Panc1 (cell line): ENCODE results near the gene PAK6. TPM values are rescaled to one million over a fixed set of nuclear protein-coding genes. Genes with fewer than 3 reads are reported as not detected.

Experiments used
- ATAC-seq: fragments of 200-7000 bp; cut with Tn5 transposase; 2 replicates; pipeline ENCODE4 v1.9.1; 2020; ENCODE audit warnings: mild to moderate bottlenecking, moderate library complexity
- BruUV-seq: library from RNA; stranded (reverse); fragments of 400-500 nt; replicated peaks from 2 replicates; lab custom pipeline; 2021; lab: Mats Ljungman, UMichigan
- CTCF ChIA-PET: fragments of 300-600 bp; sonication (Branson Sonifier 250); formaldehyde crosslinking; loops from one replicate; lab custom pipeline; 2022; ENCODE audit warnings: antibody characterized with exemption; lab: Charles Lee
- POLR2A ChIA-PET: fragments of 300-600 bp; sonication (Branson Sonifier 250); formaldehyde crosslinking; loops from one replicate; lab custom pipeline; 2022; ENCODE audit warnings: antibody characterized with exemption; lab: Charles Lee
- DNase-seq: peaks from one replicate; pipeline ENCODE4 v3.0.0-alpha.2; 2010; ENCODE audit warnings: low read depth, low spot score
- H3K27ac ChIP-seq: 2 replicates; pipeline ENCODE4 v1.5.1; 2011; ENCODE audit warnings: mild to moderate bottlenecking, low read length, inconsistent platforms
- H3K27me3 ChIP-seq: fragments of 200-500 bp; sonication (Bioruptor generic); 2 replicates; pipeline ENCODE4 v1.6.0; 2014; ENCODE audit warnings: low read length, inconsistent platforms; ENCODE audit not compliant: control insufficient read depth, insufficient read depth
- H3K36me3 ChIP-seq: fragments of 200-500 bp; sonication (Bioruptor generic); 2 replicates; pipeline ENCODE4 v1.5.1; 2014; ENCODE audit warnings: inconsistent platforms, mild to moderate bottlenecking, low read length, moderate library complexity; ENCODE audit not compliant: control insufficient read depth, insufficient read depth
- H3K4me1 ChIP-seq: 2 replicates; pipeline ENCODE4 v1.5.1; 2011; ENCODE audit warnings: inconsistent platforms, mild to moderate bottlenecking, low read length, moderate library complexity; ENCODE audit not compliant: control insufficient read depth, insufficient read depth
- H3K4me3 ChIP-seq, 2 experiments: 2 replicates each; pipeline ENCODE4 v1.5.1; 2011 to 2012; ENCODE audit warnings: low read depth in 2 of 2, low read length in 2 of 2, mild to moderate bottlenecking in 2 of 2, inconsistent platforms in 1 of 2, moderate library complexity in 1 of 2
- H3K9me3 ChIP-seq: fragments of 200-500 bp; sonication (Bioruptor generic); 2 replicates; pipeline ENCODE4 v1.5.1; 2014; ENCODE audit warnings: low read depth, mild to moderate bottlenecking, inconsistent platforms, low read length, moderate library complexity; ENCODE audit not compliant: control insufficient read depth, insufficient read depth
- POLR2AphosphoS5 ChIP-seq: IDR thresholded peaks from 2 replicates; pipeline ENCODE4 v1.6.1; 2012; ENCODE audit warnings: mild to moderate bottlenecking, low read depth, low read length, moderate library complexity
- SIN3A ChIP-seq: IDR thresholded peaks from 2 replicates; pipeline ENCODE4 v1.6.1; 2012; ENCODE audit warnings: low read depth, mild to moderate bottlenecking, low read length, moderate library complexity, borderline replicate concordance; ENCODE audit not compliant: insufficient read depth
- TCF7L2 ChIP-seq: IDR thresholded peaks from 2 replicates; pipeline ENCODE4 v1.6.1; 2011; ENCODE audit warnings: mild to moderate bottlenecking, low read depth, low read length, inconsistent platforms
- in situ Hi-C: cut with HindIII; loops from 2 replicates; pipeline ENCODE4 v1.10.0; 2016; ENCODE audit warnings: low sequenced_read_pairs, low pct_unique_long_range_greater_than_20kb
- intact Hi-C: fragments of 100-400 bp; cut with micrococcal nuclease; formaldehyde crosslinking; loops from one replicate; pipeline ENCODE4 v1.10.0; 2022; ENCODE audit not compliant: unreplicated experiment
- total RNA-seq: library from RNA; stranded (reverse); gene quantifications from one replicate; pipeline ENCODE4 v1.2.1, GENCODE V29; 2021; ENCODE audit not compliant: unreplicated experiment
- TF ChIP-seq, protein P1 (sequence below), 2 experiments: IDR thresholded peaks; 2 replicates each; pipeline ENCODE4 v1.6.1; 2011 to 2012; ENCODE audit warnings: low read depth in 2 of 2, control low read depth in 1 of 2, low read length in 1 of 2, mild to moderate bottlenecking in 1 of 2, moderate library complexity in 1 of 2; ENCODE audit not compliant: insufficient read depth in 1 of 2
- TF ChIP-seq, protein P2 (sequence below): fragments of 450-650 bp; IDR thresholded peaks from 2 replicates; pipeline ENCODE4 v1.5.1; 2017; ENCODE audit warnings: mild to moderate bottlenecking

The PAK6 gene
- total RNA-seq, 1 experiment from 2014 or later, result 6.3 TPM

DNA sequence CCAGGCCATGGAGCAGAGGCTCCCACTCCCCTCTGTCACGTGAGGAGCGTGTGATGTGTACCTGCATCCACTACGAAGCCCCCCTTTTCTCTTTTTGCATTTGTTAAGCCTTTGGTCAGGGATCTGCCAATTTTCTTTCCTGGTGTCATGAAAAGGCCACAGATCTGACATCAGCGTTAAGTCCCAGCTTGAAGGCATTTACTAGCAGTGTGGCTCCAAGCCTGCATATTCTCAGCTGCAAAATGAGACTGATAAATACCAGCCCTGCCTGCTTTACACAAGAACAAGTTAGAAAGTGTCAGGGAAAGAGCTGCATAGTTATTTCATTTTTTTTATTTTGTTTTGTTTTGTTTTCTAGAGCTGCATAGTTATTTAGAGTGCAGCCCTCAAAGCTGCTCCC lies 46.3 kb downstream of the PAK6 start:
- no peaks in the 10 kb centered on the region for H3K9me3 ChIP-seq
- CTCF ChIA-PET, result interaction anchor here (0.6 to 1.3 kb wide), 4 partner anchors 9 to 304 kb away, joined by 3 to 4 read pairs (median 4); no protein-coding TSS in a partner anchor
- no peaks in the 10 kb centered on the region for H3K27me3 ChIP-seq
- no TSS peak for BruUV-seq
- DNase-seq (no peak), ATAC-seq (no peak)
- in situ Hi-C loops (no loop called here), intact Hi-C loops (no loop called here)
- TF ChIP-seq, protein P1, sequence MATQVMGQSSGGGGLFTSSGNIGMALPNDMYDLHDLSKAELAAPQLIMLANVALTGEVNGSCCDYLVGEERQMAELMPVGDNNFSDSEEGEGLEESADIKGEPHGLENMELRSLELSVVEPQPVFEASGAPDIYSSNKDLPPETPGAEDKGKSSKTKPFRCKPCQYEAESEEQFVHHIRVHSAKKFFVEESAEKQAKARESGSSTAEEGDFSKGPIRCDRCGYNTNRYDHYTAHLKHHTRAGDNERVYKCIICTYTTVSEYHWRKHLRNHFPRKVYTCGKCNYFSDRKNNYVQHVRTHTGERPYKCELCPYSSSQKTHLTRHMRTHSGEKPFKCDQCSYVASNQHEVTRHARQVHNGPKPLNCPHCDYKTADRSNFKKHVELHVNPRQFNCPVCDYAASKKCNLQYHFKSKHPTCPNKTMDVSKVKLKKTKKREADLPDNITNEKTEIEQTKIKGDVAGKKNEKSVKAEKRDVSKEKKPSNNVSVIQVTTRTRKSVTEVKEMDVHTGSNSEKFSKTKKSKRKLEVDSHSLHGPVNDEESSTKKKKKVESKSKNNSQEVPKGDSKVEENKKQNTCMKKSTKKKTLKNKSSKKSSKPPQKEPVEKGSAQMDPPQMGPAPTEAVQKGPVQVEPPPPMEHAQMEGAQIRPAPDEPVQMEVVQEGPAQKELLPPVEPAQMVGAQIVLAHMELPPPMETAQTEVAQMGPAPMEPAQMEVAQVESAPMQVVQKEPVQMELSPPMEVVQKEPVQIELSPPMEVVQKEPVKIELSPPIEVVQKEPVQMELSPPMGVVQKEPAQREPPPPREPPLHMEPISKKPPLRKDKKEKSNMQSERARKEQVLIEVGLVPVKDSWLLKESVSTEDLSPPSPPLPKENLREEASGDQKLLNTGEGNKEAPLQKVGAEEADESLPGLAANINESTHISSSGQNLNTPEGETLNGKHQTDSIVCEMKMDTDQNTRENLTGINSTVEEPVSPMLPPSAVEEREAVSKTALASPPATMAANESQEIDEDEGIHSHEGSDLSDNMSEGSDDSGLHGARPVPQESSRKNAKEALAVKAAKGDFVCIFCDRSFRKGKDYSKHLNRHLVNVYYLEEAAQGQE (IDR thresholded peaks at IDR 0.05; ENCODE audit: insufficient read depth in 1 of 2, low read depth in 2 of 2, low read length in 1 of 2), result no peak
- TF ChIP-seq TCF7L2 (no peak), POLR2AphosphoS5 (no peak), SIN3A (no peak)
- TF ChIP-seq, protein P2, sequence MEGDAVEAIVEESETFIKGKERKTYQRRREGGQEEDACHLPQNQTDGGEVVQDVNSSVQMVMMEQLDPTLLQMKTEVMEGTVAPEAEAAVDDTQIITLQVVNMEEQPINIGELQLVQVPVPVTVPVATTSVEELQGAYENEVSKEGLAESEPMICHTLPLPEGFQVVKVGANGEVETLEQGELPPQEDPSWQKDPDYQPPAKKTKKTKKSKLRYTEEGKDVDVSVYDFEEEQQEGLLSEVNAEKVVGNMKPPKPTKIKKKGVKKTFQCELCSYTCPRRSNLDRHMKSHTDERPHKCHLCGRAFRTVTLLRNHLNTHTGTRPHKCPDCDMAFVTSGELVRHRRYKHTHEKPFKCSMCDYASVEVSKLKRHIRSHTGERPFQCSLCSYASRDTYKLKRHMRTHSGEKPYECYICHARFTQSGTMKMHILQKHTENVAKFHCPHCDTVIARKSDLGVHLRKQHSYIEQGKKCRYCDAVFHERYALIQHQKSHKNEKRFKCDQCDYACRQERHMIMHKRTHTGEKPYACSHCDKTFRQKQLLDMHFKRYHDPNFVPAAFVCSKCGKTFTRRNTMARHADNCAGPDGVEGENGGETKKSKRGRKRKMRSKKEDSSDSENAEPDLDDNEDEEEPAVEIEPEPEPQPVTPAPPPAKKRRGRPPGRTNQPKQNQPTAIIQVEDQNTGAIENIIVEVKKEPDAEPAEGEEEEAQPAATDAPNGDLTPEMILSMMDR, result no peak
- no peak overlapping the region for H3K27ac ChIP-seq
- no peaks in the 10 kb centered on the region for H3K36me3 ChIP-seq
- no peak overlapping the region for H3K4me3 ChIP-seq
- peaks cover 16% of the 10 kb centered on the region; the same call in 1 of the 2 replicates for H3K4me1 ChIP-seq
- POLR2A ChIA-PET, result interaction anchor here (0.6 kb wide), 1 partner anchor 452 kb away, joined by 3 read pairs; no protein-coding TSS in a partner anchor

DNA sequence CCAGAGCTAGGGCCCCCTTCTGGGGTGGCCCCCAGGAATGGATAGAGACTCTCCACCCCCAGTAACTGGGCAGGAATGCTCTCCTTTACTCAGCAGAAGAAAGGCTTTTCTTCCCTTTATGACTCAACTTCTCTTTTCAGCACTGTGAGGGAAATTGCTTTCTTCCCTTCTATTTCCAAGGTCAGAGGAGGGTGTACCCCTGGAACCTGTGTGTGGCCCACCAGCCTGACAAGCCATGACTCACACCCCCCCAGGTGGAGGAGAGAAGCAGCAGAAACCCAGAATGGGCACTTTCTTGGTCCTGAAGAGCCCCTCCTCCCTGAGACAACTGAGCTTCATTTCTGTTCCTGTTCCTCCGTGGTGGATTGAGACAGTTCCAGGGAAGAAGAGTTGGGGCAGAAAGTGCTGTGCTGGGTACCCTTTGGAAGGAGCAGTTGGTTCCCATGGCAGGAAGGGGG lies 46.7 kb downstream of the PAK6 start:
- ATAC-seq (no peak), DNase-seq (no peak)
- intact Hi-C loops, result no loop called here
- H3K36me3 ChIP-seq, result no peaks in the 10 kb centered on the region
- TF ChIP-seq POLR2AphosphoS5 (no peak), TCF7L2 (no peak), SIN3A (no peak)
- TF ChIP-seq, protein P1 (IDR thresholded peaks at IDR 0.05; ENCODE audit: insufficient read depth in 1 of 2, low read depth in 2 of 2, low read length in 1 of 2), result no peak
- TF ChIP-seq, protein P2, result no peak
- peaks cover 16% of the 10 kb centered on the region; the same call in 1 of the 2 replicates for H3K4me1 ChIP-seq
- in situ Hi-C loops, result no loop called here
- no peak overlapping the region for H3K4me3 ChIP-seq
- no peak overlapping the region for H3K27ac ChIP-seq
- H3K27me3 ChIP-seq, result no peaks in the 10 kb centered on the region
- ChIA-PET POLR2A (no interaction called here), CTCF (interaction anchor here (1.1 to 1.3 kb wide), 3 partner anchors 10 to 34 kb away, joined by 3 to 4 read pairs (median 4); no protein-coding TSS in a partner anchor)
- BruUV-seq, result no TSS peak
- no peaks in the 10 kb centered on the region for H3K9me3 ChIP-seq
